ENCODE results near the gene FOCAD.

The FOCAD gene

GRCh38 chr9:20649381-20649780 is 34.7 kb upstream of the FOCAD start:
- no peak for TF ChIP-seq CTCF (IDR thresholded peaks at IDR 0.05)

- TF ChIP-seq CTCF (IDR thresholded peaks at IDR 0.05): no peak
Observed at GRCh38 chr9:20650313-20650712, 33.7 kb upstream of the FOCAD start.

- no peak for TF ChIP-seq CTCF (IDR thresholded peaks at IDR 0.05)
Observed at GRCh38 chr9:20650750-20651299, 33.2 kb upstream of the FOCAD start.

GRCh38 chr9:20651939-20652338 is 32.1 kb upstream of the FOCAD start:
- TF ChIP-seq CTCF (IDR thresholded peaks at IDR 0.05): no peak

- no peak for TF ChIP-seq CTCF (IDR thresholded peaks at IDR 0.05)
Observed at GRCh38 chr9:20658677-20659473, 25.2 kb upstream of the FOCAD start.

- TF ChIP-seq CTCF (IDR thresholded peaks at IDR 0.05): no peak
Observed at GRCh38 chr9:20659474-20659967, 24.5 kb upstream of the FOCAD start.

GRCh38 chr9:20662156-20662555 is 21.9 kb upstream of the FOCAD start:
- no peak for TF ChIP-seq CTCF (IDR thresholded peaks at IDR 0.05)

Measured in LNCAP (cell line).